Upper lobe of left lung (tissue), 4 donors: ENCODE results near the gene SRD5A2.

Source experiments
- POLR2A ChIP-seq, 4 donors: fragments of 450-650 bp; IDR thresholded peaks; one replicate each; pipeline ENCODE4 v1.5.1; 2016 to 2017; ENCODE audit warnings: antibody characterized with exemption in 4 of 4, mild to moderate bottlenecking in 2 of 4
- POLR2AphosphoS5 ChIP-seq, 2 donors: sonication (generic); formaldehyde crosslinking; IDR thresholded peaks; one replicate each; pipeline ENCODE4 v1.5.1; 2017; ENCODE audit warnings: antibody characterized with exemption in 2 of 2
- TF ChIP-seq, protein P1 (sequence below), 6 experiments: fragments of 450-650 bp in 4 of 6; fragments of 200-600 bp in 2 of 6; sonication (generic) in 2 of 6; IDR thresholded peaks; one replicate each; pipeline ENCODE4 v1.5.1; 2016 to 2019; ENCODE audit warnings: antibody characterized with exemption in 6 of 6

DNA sequence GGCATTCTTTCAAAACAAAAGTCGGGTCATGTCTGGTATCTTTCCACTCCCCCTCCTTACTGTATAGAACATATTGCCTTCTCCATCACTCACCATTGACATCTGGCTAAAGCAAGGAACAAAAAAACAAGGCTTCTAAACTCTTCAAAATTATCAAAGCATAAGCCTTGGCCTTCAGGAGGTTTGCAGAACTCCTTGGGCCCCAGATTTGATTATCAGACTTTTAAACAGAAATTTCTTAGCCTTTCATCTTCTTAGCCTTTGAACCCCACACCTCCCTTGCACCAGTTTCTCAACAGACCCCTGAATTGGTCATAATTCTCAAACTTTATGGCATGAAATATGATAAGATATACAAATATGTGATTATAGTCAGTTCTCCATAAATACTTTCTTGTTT is 106.4 kb downstream of the SRD5A2 start:
- TF ChIP-seq, protein P1, sequence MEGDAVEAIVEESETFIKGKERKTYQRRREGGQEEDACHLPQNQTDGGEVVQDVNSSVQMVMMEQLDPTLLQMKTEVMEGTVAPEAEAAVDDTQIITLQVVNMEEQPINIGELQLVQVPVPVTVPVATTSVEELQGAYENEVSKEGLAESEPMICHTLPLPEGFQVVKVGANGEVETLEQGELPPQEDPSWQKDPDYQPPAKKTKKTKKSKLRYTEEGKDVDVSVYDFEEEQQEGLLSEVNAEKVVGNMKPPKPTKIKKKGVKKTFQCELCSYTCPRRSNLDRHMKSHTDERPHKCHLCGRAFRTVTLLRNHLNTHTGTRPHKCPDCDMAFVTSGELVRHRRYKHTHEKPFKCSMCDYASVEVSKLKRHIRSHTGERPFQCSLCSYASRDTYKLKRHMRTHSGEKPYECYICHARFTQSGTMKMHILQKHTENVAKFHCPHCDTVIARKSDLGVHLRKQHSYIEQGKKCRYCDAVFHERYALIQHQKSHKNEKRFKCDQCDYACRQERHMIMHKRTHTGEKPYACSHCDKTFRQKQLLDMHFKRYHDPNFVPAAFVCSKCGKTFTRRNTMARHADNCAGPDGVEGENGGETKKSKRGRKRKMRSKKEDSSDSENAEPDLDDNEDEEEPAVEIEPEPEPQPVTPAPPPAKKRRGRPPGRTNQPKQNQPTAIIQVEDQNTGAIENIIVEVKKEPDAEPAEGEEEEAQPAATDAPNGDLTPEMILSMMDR (IDR thresholded peaks at IDR 0.05) = no peak
- TF ChIP-seq POLR2A (IDR thresholded peaks at IDR 0.05) = no peak
- TF ChIP-seq POLR2AphosphoS5 (IDR thresholded peaks at IDR 0.05) = no peak
